G401 (cell line): ENCODE data around the gene SLC12A2. TPM values are rescaled to one million over a fixed set of nuclear protein-coding genes. Genes with fewer than 3 reads are reported as not detected.

Experiments used
- DNase-seq: peaks from one replicate; pipeline ENCODE4 v3.0.0-alpha.2; 2015; ENCODE audit warnings: low spot score
- in situ Hi-C: cut with HindIII; loops from 2 replicates; pipeline ENCODE4 v1.10.0; 2016; ENCODE audit warnings: low sequenced_read_pairs, mixed read lengths
- total RNA-seq: library from RNA; depleted of rRNA; stranded (reverse); fragments of >200 nt; shearing (Covaris generic); gene quantifications from 2 replicates; pipeline ENCODE4 v1.2.3, GENCODE V29; 2014

SLC12A2 gene
- total RNA-seq, 1 experiment from 2014 or later, result 11.3 TPM

- in situ Hi-C loops, result no loop called here
- no peak for DNase-seq
These were observed 128.7 kb downstream of the SLC12A2 start for GRCh38 chr5:128212191-128212806.

DNA sequence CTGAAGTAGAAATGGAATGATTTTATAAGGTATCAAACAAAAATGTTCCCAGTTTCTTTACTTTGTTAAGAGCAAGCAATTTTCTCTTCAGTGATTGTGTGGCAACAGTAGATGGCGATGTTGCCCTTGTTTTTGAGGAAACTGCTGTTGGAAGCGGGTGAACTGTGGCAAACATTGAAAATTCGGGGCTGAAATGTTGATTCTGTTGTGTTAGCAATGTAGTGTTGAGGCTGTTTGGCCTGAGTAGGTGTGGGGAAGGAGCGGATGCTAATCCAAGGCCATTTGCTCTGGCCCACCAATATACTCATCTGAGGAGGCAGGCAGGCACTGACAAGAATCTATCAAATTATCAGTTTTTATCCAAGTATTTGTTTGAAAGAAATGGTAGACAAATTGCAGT lies 129.8 kb downstream of the SLC12A2 start:
- in situ Hi-C loops, result no loop called here
- peak; percentile 63 for DNase-seq

DNA sequence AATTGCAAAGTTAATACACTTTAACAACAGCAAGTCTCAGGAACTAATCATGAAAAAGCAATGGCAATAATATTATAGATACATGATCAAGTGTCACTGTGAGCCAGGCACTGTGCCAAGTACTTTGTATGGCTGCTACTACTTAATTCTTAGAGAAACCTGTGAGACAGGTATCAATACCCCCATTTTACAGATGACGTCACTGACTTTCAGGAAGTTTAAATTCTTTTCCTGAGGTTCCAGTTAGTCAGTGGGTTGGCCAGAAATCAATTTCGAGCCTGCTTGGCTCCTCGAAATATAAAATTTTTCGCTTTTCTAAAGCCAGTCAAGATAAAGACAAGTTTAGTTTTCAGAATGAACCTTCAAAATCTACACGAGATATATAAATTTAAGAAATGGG lies 130.3 kb downstream of the SLC12A2 start:
- in situ Hi-C loops, result no loop called here
- DNase-seq, result no peak

GRCh38 chr5:128216285-128216684 lies 132.7 kb downstream of the SLC12A2 start:
- in situ Hi-C loops, result no loop called here
- no peak for DNase-seq

- DNase-seq, result peak; percentile 16
- in situ Hi-C loops, result no loop called here
These were observed 133.4 kb downstream of the SLC12A2 start for GRCh38 chr5:128216860-128217531.

- in situ Hi-C loops, result no loop called here
- DNase-seq, result no peak
These were observed 137.3 kb downstream of the SLC12A2 start for GRCh38 chr5:128220841-128221240.

GRCh38 chr5:128224336-128224735 lies 140.8 kb downstream of the SLC12A2 start:
- DNase-seq, result no peak
- in situ Hi-C loops, result no loop called here

DNA sequence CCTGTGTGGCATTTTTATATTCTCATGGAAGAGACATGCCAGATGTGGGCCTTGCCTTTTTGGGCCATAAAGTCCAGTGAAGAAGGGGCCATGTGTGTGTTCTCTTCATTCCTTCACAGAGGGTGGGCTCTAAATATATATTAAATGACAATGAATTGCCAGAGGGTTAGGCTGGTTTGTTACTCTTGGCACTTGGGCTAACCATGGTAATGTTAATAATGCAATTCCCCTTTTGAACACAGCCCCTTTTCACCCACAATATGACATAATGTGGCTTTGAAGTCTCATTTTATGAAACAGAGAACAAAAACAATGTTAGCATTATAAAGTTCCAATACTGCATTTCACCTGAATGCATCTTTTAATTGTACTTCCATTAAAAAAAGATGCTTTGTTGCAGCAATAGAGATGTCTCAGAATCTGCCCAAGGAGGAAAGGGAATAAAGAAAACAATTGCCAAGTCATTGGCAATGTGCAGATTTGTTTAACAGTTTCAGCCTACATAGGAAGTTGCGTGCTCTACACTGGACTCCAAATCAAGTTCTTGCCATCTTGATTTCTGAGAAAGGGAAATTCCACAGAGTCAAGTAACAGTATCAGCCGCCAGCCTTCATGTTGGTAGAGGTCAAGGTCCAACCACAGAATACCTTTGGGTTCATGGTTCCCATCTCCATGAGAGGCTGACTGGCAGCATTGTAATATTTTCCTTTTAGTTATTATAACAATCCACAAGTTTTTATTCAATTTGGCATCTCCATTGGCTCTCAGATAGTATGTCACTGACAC lies 141.9 kb downstream of the SLC12A2 start:
- in situ Hi-C loops, result no loop called here
- DNase-seq, result no peak

DNA sequence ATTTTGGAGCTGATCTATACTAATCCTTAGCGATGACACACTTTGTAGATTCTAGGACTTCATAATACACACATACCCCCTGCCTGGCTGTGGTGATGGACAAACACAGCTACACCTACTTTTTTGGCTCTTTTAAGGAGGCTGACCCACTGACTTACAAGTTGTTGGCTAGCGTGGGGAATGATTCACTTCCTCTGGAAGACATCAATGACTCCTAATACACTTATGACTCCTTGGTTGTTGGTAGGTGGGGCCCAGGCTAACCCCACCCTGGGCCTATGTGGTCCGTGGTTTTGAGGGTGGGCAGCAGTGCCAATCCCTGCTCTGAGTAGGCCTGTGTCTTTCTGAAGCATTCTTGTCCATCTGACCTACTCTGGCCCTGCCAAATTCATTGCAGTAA lies 144.4 kb downstream of the SLC12A2 start:
- in situ Hi-C loops, result no loop called here
- DNase-seq, result no peak

GRCh38 chr5:128228521-128228920 lies 145.0 kb downstream of the SLC12A2 start:
- DNase-seq, result no peak
- in situ Hi-C loops, result no loop called here

GRCh38 chr5:128234928-128235641 lies 151.5 kb downstream of the SLC12A2 start:
- no peak for DNase-seq
- in situ Hi-C loops, result no loop called here

- in situ Hi-C loops, result no loop called here
- DNase-seq, result no peak
These were observed 152.8 kb downstream of the SLC12A2 start for GRCh38 chr5:128236334-128236733.

- in situ Hi-C loops, result no loop called here
- DNase-seq, result no peak
These were observed 153.4 kb downstream of the SLC12A2 start for GRCh38 chr5:128237000-128237399.

GRCh38 chr5:128237546-128237945 lies 154.0 kb downstream of the SLC12A2 start:
- in situ Hi-C loops, result no loop called here
- DNase-seq, result no peak
